H1 (cell line): ENCODE data around the gene YPEL2.

Experiments
- EGR1 ChIP-seq: IDR thresholded peaks from 2 replicates; pipeline ENCODE4 v1.6.1; 2011; ENCODE audit warnings: low read depth, low read length, borderline replicate concordance
- KDM1A ChIP-seq: fragments of 200-600, 300-600 bp; sonication (generic); IDR thresholded peaks from 2 replicates; pipeline ENCODE4 v1.7.1; 2016; ENCODE audit warnings: mild to moderate bottlenecking, low read length, borderline replicate concordance
- SP2 ChIP-seq: IDR thresholded peaks from 2 replicates; pipeline ENCODE4 v1.6.1; 2012; ENCODE audit warnings: mild to moderate bottlenecking, low read length, inconsistent platforms
- TAF7 ChIP-seq: optimal IDR thresholded peaks from 2 replicates; pipeline ENCODE3; 2011; ENCODE audit warnings: low read depth, mild to moderate bottlenecking, inconsistent platforms, low read length, moderate library complexity, borderline replicate concordance
- TF ChIP-seq, protein P1 (sequence below), 3 experiments: IDR thresholded peaks; 1 replicate in 2 of 3; 2 replicates in 1 of 3; pipeline versions ENCODE4 v1.5.1 to v1.6.1; 2011; ENCODE audit warnings: low read length in 3 of 3, mild to moderate bottlenecking in 3 of 3, inconsistent platforms in 2 of 3, low read depth in 1 of 3, moderate library complexity in 1 of 3; ENCODE audit not compliant: insufficient read depth in 1 of 3; ENCODE audit errors: control extremely low read depth in 1 of 3

DNA sequence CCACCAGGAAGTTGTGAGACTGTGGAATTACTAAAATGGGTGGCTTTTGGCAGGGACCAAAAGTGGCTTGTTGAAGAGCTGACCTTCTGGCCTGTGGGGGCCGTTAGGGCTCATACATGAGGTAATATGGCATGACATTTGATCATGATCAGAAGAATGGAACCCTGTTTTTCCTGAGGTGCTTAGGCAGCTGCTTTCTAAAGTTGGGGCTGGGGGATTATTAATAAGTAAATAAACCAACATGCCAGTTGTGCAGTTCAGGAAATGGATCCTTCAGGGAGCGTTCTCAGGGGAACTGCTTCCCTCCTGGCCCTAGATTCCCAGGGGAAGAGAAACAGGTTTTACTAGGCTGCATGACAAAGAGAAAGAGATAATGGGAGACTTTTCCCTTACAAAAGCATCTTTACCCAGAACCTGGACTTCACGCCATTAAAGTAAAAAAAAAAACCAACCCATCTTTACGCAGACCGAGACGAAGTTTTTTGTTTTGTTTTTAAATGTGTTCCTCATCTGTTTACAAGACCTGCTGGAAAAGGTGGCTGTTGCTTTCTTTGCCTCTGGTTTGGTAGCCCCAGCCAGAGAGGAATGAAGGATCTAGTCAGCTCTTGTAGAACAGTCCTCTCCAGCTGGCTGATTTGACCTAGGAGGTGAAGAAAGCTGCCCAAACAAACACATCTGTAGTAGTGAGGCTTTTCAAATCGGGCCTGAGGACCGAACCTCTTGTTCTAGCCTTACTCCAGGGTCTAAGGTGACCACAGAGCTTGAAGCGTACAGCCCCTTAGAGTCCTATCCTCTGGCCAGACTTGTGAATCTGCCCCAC is 22.7 kb downstream of the YPEL2 start:
- TF ChIP-seq, protein P1, sequence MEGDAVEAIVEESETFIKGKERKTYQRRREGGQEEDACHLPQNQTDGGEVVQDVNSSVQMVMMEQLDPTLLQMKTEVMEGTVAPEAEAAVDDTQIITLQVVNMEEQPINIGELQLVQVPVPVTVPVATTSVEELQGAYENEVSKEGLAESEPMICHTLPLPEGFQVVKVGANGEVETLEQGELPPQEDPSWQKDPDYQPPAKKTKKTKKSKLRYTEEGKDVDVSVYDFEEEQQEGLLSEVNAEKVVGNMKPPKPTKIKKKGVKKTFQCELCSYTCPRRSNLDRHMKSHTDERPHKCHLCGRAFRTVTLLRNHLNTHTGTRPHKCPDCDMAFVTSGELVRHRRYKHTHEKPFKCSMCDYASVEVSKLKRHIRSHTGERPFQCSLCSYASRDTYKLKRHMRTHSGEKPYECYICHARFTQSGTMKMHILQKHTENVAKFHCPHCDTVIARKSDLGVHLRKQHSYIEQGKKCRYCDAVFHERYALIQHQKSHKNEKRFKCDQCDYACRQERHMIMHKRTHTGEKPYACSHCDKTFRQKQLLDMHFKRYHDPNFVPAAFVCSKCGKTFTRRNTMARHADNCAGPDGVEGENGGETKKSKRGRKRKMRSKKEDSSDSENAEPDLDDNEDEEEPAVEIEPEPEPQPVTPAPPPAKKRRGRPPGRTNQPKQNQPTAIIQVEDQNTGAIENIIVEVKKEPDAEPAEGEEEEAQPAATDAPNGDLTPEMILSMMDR (IDR thresholded peaks at IDR 0.05; ENCODE audit: control extremely low read depth in 1 of 3, insufficient read depth in 1 of 3, low read depth in 1 of 3, low read length in 3 of 3), result no peak
- no peak for TF ChIP-seq EGR1
- TF ChIP-seq SP2, result no peak
- no peak for TF ChIP-seq TAF7
- TF ChIP-seq KDM1A, result no peak
